ENCODE results near the gene ELFN2.

DNA sequence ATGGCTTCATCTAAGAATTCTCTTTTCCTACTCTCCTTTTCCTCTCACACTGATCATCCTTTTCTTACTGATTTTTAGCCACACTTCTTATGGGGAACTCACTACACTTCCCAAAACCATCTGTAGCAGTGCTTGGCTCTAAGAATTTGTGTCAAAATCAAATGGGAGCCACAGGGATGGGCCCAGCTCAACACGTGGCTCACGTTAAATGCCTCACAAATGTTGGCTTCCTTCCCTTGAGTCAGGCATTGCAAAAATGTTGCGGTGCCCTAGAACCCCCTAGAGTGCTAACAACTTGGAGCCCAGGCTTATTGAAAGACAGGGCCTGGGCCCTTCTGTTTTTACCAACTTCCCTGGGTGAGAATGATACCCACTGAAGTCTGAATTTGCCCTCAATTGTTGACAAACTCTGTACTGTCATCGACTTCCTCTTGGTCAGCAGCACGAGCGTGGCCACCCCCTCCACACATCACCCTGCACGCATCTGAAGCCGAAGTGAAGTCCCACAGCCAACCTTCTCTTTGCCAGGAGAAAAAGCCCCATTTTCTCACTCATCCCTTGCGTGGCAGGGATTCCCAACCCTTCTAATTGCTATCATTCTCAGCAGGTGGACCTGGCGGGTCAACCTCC lies 69.7 kb downstream of the ELFN2 start:
- TF ChIP-seq MYC (IDR thresholded peaks at IDR 0.05; ENCODE audit: low read depth, low read length) = no peak
- no peak for TF ChIP-seq GATA2 (IDR thresholded peaks at IDR 0.05; ENCODE audit: insufficient read depth, insufficient read length, low read depth, low read length)
- no peak for TF ChIP-seq POLR2A (IDR thresholded peaks at IDR 0.05; ENCODE audit: low read depth, low read length)
- TF ChIP-seq, protein P1, sequence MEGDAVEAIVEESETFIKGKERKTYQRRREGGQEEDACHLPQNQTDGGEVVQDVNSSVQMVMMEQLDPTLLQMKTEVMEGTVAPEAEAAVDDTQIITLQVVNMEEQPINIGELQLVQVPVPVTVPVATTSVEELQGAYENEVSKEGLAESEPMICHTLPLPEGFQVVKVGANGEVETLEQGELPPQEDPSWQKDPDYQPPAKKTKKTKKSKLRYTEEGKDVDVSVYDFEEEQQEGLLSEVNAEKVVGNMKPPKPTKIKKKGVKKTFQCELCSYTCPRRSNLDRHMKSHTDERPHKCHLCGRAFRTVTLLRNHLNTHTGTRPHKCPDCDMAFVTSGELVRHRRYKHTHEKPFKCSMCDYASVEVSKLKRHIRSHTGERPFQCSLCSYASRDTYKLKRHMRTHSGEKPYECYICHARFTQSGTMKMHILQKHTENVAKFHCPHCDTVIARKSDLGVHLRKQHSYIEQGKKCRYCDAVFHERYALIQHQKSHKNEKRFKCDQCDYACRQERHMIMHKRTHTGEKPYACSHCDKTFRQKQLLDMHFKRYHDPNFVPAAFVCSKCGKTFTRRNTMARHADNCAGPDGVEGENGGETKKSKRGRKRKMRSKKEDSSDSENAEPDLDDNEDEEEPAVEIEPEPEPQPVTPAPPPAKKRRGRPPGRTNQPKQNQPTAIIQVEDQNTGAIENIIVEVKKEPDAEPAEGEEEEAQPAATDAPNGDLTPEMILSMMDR (IDR thresholded peaks at IDR 0.05; ENCODE audit: extremely low read depth in 1 of 2, insufficient read depth in 1 of 2, low read depth in 1 of 2, low read length in 2 of 2) = no peak
- TF ChIP-seq, protein P2, sequence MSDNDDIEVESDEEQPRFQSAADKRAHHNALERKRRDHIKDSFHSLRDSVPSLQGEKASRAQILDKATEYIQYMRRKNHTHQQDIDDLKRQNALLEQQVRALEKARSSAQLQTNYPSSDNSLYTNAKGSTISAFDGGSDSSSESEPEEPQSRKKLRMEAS (IDR thresholded peaks at IDR 0.05; ENCODE audit: insufficient read depth, insufficient read length) = no peak
- TF ChIP-seq EZH2 (IDR thresholded peaks at IDR 0.05; ENCODE audit: borderline replicate concordance, low read depth, low read length, severe bottlenecking) = no peak
- TF ChIP-seq JUN (IDR thresholded peaks at IDR 0.05; ENCODE audit: borderline replicate concordance, insufficient read depth, insufficient read length, low read depth) = no peak
- no peak for TF ChIP-seq POLR2AphosphoS5 (IDR thresholded peaks at IDR 0.05; ENCODE audit: insufficient read depth, low read depth, low read length)
- TF ChIP-seq FOS (IDR thresholded peaks at IDR 0.05; ENCODE audit: borderline replicate concordance, insufficient read depth, low read length) = no peak

All from endothelial cell of umbilical vein (primary cell).